ENCODE results near the gene MFRP.
A peak's percentile ranks its signal among the peaks of the same experiment; 100 is the strongest.

Gene MFRP

DNA sequence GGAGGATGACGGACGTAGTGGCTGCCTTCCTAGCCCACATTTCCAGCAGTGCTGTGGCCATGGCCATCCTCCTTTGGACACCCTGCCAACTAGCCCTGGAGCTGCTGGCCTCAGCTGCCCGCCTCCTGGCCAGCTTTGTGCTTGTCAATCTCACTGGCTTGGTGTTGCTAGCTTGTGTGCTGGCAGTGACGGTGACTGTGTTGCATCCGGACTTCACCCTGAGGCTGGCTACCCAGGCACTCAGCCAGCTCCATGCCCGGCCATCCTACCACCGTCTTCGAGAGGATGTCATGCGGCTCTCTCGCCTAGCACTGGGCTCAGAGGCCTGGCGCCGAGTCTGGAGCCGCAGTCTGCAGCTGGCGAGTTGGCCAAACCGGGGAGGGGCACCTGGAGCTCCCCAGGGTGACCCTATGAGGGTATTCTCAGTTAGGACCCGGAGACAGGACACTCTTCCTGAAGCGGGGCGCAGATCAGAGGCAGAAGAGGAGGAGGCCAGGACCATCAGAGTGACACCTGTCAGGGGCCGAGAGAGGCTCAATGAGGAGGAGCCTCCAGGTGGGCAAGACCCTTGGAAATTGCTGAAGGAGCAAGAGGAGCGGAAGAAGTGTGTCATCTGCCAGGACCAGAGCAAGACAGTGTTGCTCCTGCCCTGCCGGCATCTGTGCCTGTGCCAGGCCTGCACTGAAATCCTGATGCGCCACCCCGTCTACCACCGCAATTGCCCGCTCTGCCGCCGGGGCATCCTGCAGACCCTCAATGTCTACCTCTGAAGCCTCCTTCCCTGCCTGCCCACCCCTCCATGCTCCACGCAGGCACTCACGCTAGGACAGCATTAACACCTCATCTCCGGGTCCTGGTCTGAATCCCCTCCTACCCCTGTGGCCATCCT, 10.6 kb downstream of the MFRP start:
- DNase-seq, result no peak

DNA sequence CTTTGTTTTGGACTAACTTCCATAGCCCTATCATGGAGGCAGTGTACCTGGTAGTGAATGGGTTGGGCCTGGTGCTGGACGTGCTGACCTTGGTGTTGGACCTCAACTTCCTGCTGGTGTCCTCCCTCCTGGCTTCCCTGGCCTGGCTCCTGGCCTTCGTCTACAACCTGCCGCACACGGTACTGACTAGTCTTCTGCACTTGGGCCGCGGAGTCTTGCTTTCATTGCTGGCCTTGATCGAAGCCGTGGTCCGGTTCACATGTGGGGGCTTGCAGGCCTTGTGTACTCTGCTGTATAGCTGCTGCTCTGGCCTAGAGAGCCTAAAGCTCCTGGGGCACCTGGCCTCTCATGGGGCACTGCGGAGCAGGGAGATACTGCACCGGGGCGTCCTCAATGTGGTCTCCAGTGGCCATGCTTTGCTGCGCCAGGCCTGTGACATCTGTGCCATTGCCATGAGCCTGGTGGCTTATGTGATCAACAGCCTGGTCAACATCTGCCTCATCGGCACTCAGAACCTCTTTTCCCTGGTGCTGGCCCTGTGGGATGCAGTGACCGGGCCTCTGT, 11.3 kb downstream of the MFRP start:
- DNase-seq, result no peak

GRCh38 chr11:119334174-119334930, 12.2 kb downstream of the MFRP start, which contains the start of gene RNF26:
RNF26 (plus strand) TSS chr11:119334527; CDS start chr11:119335123, 596 bp downstream.
- DNase-seq, result peak; percentile 98

GRCh38 chr11:119332111-119332765, 14.3 kb downstream of the MFRP start:
- no peak for DNase-seq

- no peak for DNase-seq
Measured at GRCh38 chr11:119330237-119330636, 16.3 kb downstream of the MFRP start.

- no peak for DNase-seq
Measured at GRCh38 chr11:119329320-119329719, 17.2 kb downstream of the MFRP start.

- DNase-seq, result no peak
Measured at GRCh38 chr11:119324189-119324588, 22.3 kb downstream of the MFRP start.

DNA sequence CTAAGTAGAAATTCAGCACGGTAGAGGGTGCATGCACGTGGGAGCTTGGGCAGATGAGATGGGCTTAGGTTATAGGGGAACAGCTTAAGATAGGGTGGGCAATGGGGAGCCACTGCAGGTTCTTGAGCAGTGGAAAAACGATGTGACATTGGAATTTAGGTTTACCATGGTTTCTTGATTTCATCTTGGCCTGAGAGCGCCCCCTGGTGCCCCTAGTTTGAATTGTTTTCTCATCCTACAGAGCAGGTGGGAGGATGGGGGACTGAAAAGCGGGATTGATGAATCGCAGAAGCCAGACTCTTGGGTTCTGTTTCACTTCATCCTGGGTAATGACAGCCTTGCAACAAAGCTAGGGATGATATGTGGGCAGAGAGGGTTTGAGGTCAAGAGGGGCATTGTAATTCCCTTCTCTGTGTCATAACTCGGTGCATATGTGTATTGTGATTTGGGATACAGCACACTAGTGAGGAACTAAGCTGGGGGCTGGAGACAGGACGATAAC, 22.9 kb downstream of the MFRP start:
- DNase-seq, result peak; percentile 79

- no peak for DNase-seq
Measured at GRCh38 chr11:119322921-119323531, 23.5 kb downstream of the MFRP start.

DNA sequence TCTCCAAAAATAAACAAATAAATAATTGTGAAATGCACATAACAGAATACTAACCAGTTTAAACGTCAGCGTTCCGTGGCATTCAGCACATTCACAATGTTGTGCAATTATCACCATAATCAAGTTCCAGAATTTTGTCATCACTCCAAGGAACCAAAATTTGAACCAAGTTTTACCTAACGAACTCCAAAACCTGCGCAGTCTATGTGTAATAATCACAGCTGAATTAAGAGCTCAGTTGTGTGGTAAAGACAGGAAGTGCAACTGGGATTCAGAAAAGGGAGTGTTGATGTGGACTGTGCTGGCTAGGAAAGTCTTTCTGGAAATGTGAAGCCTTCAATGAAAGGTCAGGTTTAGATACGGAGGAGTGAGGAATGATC, 24.2 kb downstream of the MFRP start:
- no peak for DNase-seq

- DNase-seq, result peak; percentile 77
Measured at GRCh38 chr11:119320776-119321524, 25.6 kb downstream of the MFRP start.

DNA sequence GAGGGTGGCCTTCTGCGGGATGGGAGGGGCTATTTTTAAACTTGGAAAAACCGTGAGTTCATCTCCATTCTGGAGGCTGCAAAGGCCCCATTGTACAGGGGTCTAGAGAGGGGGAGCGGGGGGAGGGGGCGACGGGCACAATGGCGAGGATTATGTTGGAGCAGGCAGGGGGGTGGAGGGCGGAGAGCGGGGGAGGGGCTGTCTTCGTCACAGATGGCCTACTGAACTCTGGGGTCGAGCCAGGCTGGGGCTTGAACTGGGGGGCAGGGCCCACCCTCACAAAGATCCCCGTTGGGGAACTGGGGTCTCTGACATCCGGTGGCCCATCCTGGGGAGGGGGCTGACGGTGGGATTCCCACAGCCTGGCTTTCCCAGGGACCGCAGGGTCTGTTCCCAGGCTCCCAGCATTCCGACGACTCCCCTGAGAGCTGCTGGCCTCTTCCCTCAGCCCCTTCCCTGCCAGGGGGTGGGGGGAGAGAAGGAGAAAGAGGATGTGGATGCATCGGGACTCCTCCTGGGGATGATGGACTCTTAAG, 26.2 kb downstream of the MFRP start:
- DNase-seq, result no peak

DNA sequence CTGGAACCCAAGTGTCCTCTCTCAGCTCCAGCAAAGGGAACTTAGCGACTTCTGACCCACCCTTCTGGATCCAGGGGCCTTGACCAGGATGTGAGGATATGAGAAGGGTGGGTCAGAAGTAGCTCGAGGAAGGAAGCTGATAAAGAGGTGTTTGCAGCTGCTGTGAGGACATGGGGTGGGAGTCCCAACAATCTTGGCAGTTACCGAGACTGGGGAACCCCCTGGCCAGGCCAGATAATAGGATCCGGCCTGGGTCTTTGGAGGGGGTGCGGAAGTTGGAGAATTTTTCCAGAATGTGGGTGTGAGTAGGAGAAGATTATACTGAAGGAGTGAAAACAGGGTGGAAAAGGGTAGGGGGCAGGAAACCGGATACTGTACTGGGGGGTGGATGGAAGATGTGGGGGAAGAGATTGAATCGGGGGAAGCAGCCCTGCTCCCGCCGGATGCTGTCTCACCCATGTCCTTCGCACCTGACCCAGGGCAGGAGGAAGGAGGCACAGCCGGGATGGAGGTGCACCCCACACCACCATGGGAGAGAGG, 26.7 kb downstream of the MFRP start:
- no peak for DNase-seq

GRCh38 chr11:119319136-119319699, 27.3 kb downstream of the MFRP start:
- no peak for DNase-seq

DNA sequence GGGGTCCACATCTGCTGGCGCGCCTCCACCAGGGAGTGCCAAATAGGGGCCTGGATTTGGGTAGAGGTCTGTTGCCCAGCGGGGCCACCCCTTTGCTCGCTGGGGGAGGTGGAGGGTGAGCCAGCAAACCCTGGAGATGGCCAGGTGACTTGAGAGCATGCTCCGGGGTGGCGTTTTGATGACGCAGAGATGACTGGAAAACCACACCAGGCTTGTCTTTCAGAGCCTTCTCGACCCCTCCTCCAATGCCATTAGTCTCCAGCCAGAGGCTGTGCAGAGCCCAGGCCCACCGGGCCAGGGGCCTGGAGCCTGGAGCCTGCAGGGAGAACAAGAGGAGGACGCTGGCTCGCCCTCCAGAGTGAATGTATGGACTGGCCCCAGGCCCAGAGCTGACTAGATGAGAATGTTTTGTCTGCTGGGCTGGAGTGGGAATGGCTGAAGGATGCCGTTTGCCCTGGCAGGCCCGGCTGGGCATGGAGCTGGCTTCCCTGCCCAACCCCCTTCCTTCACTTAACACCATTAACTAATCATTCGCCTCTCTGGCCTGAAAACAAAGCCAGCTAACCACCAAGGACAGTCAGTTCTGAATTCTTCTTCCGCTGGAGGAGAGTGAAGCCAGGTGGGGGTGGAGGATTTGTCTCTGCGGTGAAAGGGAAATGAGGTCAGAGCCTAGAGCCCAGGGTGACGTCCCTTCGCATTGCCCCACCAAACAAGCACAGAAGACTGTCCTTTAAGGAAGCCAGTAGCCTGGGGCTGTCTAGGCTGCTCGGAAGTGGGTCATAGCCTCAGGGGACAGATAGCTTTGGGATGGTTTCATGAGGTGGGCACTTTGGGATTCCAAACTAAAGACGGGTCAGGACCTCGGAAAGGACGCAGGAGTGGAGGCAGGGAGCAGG, 28.0 kb downstream of the MFRP start:
- peak; percentile 63 for DNase-seq

GRCh38 chr11:119317592-119318239, 28.8 kb downstream of the MFRP start:
- DNase-seq, result no peak

DNA sequence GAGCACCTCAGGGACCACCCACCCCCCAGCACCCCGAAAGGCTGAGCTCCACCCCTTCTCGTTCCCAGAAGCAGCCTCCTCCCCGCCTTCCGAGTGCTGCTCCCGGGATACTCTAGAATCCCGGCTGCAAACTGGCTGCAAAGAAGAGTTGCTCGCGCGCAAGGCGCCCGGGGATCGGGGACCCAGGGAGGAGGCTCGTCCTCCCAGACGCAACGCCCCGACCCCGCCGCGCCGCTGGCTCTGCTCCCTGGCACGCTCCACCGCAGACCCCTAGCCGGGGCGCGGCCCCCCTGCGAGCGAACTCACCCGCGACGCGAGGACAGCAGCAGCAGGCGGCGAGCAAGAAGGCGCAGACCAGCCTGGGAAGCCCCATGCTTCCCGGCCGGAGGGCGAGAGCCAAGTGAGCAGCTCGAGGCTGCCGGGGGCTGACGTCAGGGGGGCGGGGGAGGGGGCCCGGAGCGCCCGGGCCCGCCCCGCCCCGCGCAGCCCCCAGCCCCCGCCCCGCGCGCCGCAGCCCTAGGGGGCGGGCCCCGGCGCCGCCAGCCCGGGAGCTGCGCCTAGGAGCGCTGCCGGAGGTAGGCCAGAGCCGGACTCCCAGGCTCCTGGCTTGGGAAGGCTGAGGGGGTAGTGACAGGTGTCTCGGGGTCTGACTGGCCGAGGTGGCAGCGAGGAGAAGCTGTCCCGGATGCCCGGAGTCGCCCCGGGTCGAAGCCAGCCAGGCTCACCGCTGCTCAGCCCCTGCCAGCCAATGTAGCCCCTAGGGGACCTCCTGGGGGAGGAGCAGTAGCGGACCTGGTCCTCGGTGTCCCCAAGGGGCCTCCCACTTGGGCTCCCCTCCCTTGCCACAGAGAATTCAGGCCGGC, 29.5 kb downstream of the MFRP start, which contains the start of gene MCAM:
MCAM (minus strand) TSS at position 402 of the 863 bp plus-strand sequence; CDS start at position 373, 29 bp downstream.
- DNase-seq, result no peak
